Measurements from ENCODE around the gene IQGAP3.

The IQGAP3 gene

GRCh38 chr1:156525071-156525501 is 47.3 kb downstream of the IQGAP3 start:
- no peak for TF ChIP-seq CTCF (IDR thresholded peaks at IDR 0.05)
- no peaks in the 10 kb centered on the region for H3K36me3 ChIP-seq
- intact Hi-C loops (cut with DNase I; ENCODE audit: low total_unique reads): no loop called here
- no peak for DNase-seq
- H3K27me3 ChIP-seq: no peaks in the 10 kb centered on the region
- no peaks in the 10 kb centered on the region for H3K9me3 ChIP-seq
- H3K27ac ChIP-seq: no peak overlapping the region
- H3K4me3 ChIP-seq: no peak overlapping the region
- no peaks in the 10 kb centered on the region for H3K4me1 ChIP-seq

GRCh38 chr1:156524481-156524869 is 47.9 kb downstream of the IQGAP3 start:
- TF ChIP-seq CTCF (IDR thresholded peaks at IDR 0.05): no peak
- intact Hi-C loops (cut with DNase I; ENCODE audit: low total_unique reads): no loop called here
- Histone ChIP-seq H3K27me3 (no peaks in the 10 kb centered on the region), H3K27ac (no peak overlapping the region), H3K4me1 (no peaks in the 10 kb centered on the region), H3K36me3 (no peaks in the 10 kb centered on the region), H3K4me3 (no peak overlapping the region), H3K9me3 (no peaks in the 10 kb centered on the region)
- DNase-seq: no peak

DNA sequence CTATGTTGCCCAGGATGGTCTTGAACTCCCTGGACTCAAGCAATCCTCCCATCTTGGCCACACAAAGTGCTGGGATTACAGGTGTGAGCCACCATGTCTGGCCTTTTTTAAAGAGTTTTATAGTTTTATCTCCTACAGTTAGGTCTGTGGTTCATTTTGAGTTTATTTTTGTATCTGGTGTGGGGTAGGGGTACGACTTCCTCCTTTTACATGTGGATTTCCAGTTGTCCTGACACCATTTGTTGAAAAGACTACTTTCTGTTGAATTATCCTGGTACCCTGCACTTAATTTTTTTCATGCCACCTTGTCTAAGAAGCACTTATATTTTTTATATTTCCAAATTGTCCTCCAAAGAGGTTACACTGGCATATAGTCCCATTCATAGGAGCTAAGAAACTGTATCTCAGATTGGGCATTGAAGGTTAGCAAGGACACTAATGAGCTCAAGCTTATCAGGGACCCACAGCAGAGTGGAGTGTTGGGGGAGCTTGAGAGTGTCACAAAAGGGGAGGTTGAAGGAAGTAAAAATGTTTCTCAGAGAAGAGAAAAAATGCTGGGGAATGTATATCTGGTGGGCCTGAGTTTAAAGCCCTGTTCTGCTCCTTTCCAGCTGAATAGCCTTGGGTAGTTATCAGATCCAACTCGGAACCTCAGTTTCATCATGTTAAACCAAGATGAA is 48.4 kb downstream of the IQGAP3 start:
- H3K27me3 ChIP-seq: no peaks in the 10 kb centered on the region
- no peaks in the 10 kb centered on the region for H3K36me3 ChIP-seq
- no peaks in the 10 kb centered on the region for H3K9me3 ChIP-seq
- DNase-seq: no peak
- intact Hi-C loops (cut with DNase I; ENCODE audit: low total_unique reads): no loop called here
- no peak overlapping the region for H3K27ac ChIP-seq
- H3K4me1 ChIP-seq: no peaks in the 10 kb centered on the region
- no peak for TF ChIP-seq CTCF (IDR thresholded peaks at IDR 0.05)
- H3K4me3 ChIP-seq: no peak overlapping the region

DNA sequence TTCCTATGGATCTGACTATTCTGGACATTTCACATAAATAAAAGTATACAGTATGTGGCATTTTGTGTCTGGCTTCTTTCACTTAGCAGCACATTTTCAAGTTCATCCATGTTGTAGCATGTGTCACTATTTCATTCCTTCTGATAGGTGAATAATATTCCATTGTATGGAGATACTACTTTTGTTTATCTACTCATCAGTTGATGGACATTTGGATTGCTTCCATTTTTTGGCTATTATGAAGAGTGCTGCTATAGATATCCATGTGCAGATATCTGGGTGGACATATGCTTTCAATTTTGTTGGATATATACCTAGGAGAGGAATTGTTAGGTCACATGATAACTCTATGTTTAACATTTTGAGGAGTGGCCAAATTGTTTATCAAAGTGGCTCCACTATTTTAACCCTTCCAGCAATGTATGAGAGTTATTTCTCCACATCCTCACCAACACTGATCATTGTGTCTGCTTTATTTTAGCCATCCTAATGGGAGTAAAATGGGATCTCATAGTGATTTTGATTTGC is 49.9 kb downstream of the IQGAP3 start:
- Histone ChIP-seq H3K36me3 (no peaks in the 10 kb centered on the region), H3K27ac (no peak overlapping the region), H3K27me3 (no peaks in the 10 kb centered on the region), H3K9me3 (no peaks in the 10 kb centered on the region), H3K4me1 (no peaks in the 10 kb centered on the region), H3K4me3 (no peak overlapping the region)
- no peak for DNase-seq
- intact Hi-C loops (cut with DNase I; ENCODE audit: low total_unique reads): no loop called here
- no peak for TF ChIP-seq CTCF (IDR thresholded peaks at IDR 0.05)

- no peak for TF ChIP-seq CTCF (IDR thresholded peaks at IDR 0.05)
- Histone ChIP-seq H3K4me3 (no peak overlapping the region), H3K27me3 (no peaks in the 10 kb centered on the region), H3K4me1 (no peaks in the 10 kb centered on the region), H3K36me3 (no peaks in the 10 kb centered on the region), H3K9me3 (no peaks in the 10 kb centered on the region), H3K27ac (no peak overlapping the region)
- intact Hi-C loops (cut with DNase I; ENCODE audit: low total_unique reads): loop anchor here (5.0 kb wide), 1 partner anchor 55 kb away; the partner anchor contains the start of gene IQGAP3
- DNase-seq: no peak
Observed at GRCh38 chr1:156517748-156518147, 54.6 kb downstream of the IQGAP3 start.
